Lower lobe of right lung (tissue), 2 donors: ENCODE measurements around the gene ERCC3. TPM values are rescaled to one million over a fixed set of nuclear protein-coding genes. Genes with fewer than 3 reads are reported as not detected.

Source experiments
- ATAC-seq, 2 donors: fragments of 200-7000 bp; cut with Tn5 transposase; one replicate each; pipeline ENCODE4 v1.9.1; 2020 to 2022; ENCODE audit warnings: mild to moderate bottlenecking in 2 of 2, moderate library complexity in 2 of 2
- DNase-seq: peaks from one replicate; pipeline ENCODE4 v3.0.0-alpha.2; 2020
- H3K27ac ChIP-seq: fragments of 200-600 bp; one replicate; pipeline ENCODE4 v1.8.0; 2022
- H3K27me3 ChIP-seq: fragments of 200-600 bp; one replicate; pipeline ENCODE4 v1.8.0; 2022; ENCODE audit warnings: low read depth
- H3K36me3 ChIP-seq: fragments of 200-600 bp; one replicate; pipeline ENCODE4 v1.8.0; 2022; ENCODE audit warnings: mild to moderate bottlenecking
- H3K4me1 ChIP-seq: fragments of 200-600 bp; one replicate; pipeline ENCODE4 v1.8.0; 2022
- H3K4me3 ChIP-seq: fragments of 200-600 bp; one replicate; pipeline ENCODE4 v1.8.0; 2022; ENCODE audit warnings: mild to moderate bottlenecking
- H3K9me3 ChIP-seq: fragments of 200-600 bp; one replicate; pipeline ENCODE4 v1.8.0; 2022
- CTCF ChIP-seq: fragments of 200-600 bp; IDR thresholded peaks from one replicate; pipeline ENCODE4 v1.8.0; 2022; ENCODE audit warnings: antibody characterized with exemption, mild to moderate bottlenecking
- intact Hi-C: fragments of 100-400 bp; cut with DNase I; formaldehyde crosslinking; loops from one replicate; pipeline ENCODE4 v1.11.0; 2022
- total RNA-seq: library from RNA; stranded (reverse); fragmentation: NEBNext Ultra II Directional; extraction: Animal tissue kit (Norgen Biotek cat#: 25700); gene quantifications from one replicate; pipeline ENCODE4 v1.2.1, GENCODE V29; 2021
- donor health status: DM: no; HTN: yes; CAD: no; lungs with severe emphysema.

Gene ERCC3
- total RNA-seq, 1 donor from 2014 or later: 34.7 TPM

- Histone ChIP-seq H3K27ac (no peak overlapping the region), H3K36me3 (peaks cover 89% of the 10 kb centered on the region), H3K9me3 (no peaks in the 10 kb centered on the region), H3K4me1 (no peaks in the 10 kb centered on the region), H3K4me3 (no peak overlapping the region), H3K27me3 (no peaks in the 10 kb centered on the region)
- DNase-seq (no peak), ATAC-seq (peak in 1 of 2 donors; percentile 33)
- TF ChIP-seq CTCF: no peak
- intact Hi-C loops: no loop called here
Measured at GRCh38 chr2:127270663-127271062, 23.3 kb downstream of the ERCC3 start.

GRCh38 chr2:127261804-127262406 lies 32.0 kb downstream of the ERCC3 start:
- Histone ChIP-seq H3K27me3 (no peaks in the 10 kb centered on the region), H3K4me3 (no peak overlapping the region), H3K36me3 (peaks cover 65% of the 10 kb centered on the region), H3K4me1 (no peaks in the 10 kb centered on the region), H3K27ac (no peak overlapping the region), H3K9me3 (no peaks in the 10 kb centered on the region)
- intact Hi-C loops: no loop called here
- no peak for TF ChIP-seq CTCF
- DNase-seq (no peak), ATAC-seq (no peak)

- ATAC-seq (no peak), DNase-seq (no peak)
- Histone ChIP-seq H3K4me3 (no peak overlapping the region), H3K4me1 (no peaks in the 10 kb centered on the region), H3K36me3 (peaks cover 76% of the 10 kb centered on the region), H3K27me3 (no peaks in the 10 kb centered on the region), H3K27ac (no peak overlapping the region), H3K9me3 (no peaks in the 10 kb centered on the region)
- intact Hi-C loops: no loop called here
- TF ChIP-seq CTCF: no peak
Measured at GRCh38 chr2:127259355-127259754, 34.6 kb downstream of the ERCC3 start.

- H3K27ac ChIP-seq: no peak overlapping the region
- peaks cover 59% of the 10 kb centered on the region for H3K36me3 ChIP-seq
- DNase-seq (no peak), ATAC-seq (no peak)
- H3K4me1 ChIP-seq: no peaks in the 10 kb centered on the region
- no peaks in the 10 kb centered on the region for H3K9me3 ChIP-seq
- no peak for TF ChIP-seq CTCF
- H3K27me3 ChIP-seq: no peaks in the 10 kb centered on the region
- intact Hi-C loops: no loop called here
- no peak overlapping the region for H3K4me3 ChIP-seq
Measured at GRCh38 chr2:127256866-127257265, 37.1 kb downstream of the ERCC3 start.

GRCh38 chr2:127256381-127256780 lies 37.6 kb downstream of the ERCC3 start:
- Histone ChIP-seq H3K27ac (no peak overlapping the region), H3K9me3 (no peaks in the 10 kb centered on the region), H3K36me3 (peaks cover 59% of the 10 kb centered on the region), H3K27me3 (no peaks in the 10 kb centered on the region), H3K4me3 (no peak overlapping the region), H3K4me1 (no peaks in the 10 kb centered on the region)
- TF ChIP-seq CTCF: no peak
- intact Hi-C loops: no loop called here
- no peak for DNase-seq
- no peak for ATAC-seq
